NOMO-1 treated with DMSO at 0.1 percent for 48 hours (cell line): ENCODE data around the gene GRAMD2B.
"Not testable (repeated sequence)": the region's sequence is repeated elsewhere in the genome, so short reads cannot be mapped to it uniquely, and the experiment has no call there.

Experiments
- DNase-seq: peaks from one replicate; lab custom pipeline; 2025; ENCODE audit not compliant: unreplicated experiment; lab: John Stamatoyannopoulos, UW

Gene GRAMD2B, protein sequence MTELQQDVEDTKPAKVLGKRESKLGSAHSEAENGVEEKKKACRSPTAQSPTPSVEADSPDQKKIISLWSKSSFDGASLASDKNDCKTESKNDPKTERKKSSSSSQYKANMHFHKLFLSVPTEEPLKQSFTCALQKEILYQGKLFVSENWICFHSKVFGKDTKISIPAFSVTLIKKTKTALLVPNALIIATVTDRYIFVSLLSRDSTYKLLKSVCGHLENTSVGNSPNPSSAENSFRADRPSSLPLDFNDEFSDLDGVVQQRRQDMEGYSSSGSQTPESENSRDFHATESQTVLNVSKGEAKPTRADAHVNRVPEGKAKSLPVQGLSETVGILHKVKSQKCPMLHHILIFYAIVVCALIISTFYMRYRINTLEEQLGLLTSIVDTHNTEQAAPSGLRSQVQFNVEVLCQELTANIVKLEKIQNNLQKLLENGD

DNA sequence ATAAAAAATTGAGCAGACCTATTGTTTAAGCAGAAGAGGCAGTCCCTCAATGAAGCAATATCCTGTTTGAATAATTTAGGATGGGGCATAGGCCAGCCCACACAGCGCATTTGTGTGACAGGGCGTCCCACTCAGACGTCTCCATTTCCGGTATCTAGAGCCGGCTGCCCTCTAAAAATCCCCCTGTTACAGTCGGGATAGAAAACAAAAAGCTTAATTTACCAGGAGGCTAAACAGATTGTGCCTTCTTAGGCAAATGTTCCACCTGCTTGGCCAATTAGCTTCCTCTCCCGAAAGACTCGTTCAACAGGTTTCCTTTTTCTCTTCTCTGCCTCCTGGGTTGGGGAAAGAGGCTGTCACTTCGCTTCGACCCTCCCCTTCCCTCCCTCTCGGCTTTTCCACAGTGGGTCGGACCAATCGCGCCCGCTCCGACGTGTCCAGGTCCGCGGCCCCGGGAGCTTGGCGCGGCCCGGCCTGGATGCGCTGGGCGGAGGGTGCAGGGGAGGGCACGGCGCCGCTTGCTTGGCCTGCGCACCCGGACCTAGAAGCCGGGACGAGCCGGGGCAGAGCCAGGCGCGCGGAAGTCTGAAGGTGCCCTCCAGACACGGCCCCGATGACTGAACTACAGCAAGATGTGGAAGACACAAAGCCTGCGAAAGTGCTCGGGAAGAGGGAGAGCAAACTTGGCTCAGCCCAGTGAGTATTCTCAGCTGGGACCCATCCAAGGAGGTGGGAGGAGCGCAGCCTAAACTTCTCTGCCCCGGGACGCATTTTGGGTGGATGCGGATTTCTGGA is at the start of gene GRAMD2B:
Gene GRAMD2B, plus strand, starts transcription at position 416 of the 795 bp plus-strand sequence. Its CDS starts 198 bp downstream, at position 614.
- DNase-seq: peak; percentile 78

DNA sequence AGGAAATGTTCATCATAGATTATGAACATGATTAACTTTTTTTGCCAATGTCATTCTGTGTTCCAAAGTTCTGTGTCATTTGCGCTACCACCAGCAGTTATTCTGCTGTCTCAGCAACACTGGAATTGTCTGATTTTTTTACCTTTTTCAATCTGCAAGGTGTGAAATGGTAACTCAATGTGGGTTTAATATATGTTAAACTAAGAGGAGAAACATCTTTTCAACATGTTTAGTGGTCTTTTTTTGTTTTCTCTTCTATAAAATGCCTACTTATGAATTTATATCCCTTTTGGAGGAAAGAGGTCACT is 49.1 kb upstream of the GRAMD2B start:
- no peak for DNase-seq

DNA sequence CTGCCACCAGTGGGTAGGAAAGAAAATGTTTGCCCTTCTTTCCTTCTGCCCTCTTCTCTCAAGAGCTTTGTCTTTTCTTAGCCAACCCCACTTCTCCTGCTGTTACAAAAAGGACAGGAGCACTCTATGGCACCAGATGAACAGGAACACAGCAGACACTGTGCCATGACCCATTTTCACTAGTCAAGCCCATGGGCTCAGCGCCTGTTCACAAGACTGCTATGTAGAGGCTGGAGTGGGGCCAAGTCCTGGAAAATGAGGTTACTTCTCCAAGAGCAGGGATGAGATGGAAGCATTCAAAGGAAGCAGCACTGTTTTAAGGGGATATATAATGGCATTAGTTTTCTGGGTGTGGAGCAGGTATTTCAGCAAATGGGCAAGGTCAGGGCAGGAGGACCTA is 46.8 kb upstream of the GRAMD2B start:
- DNase-seq: no peak

DNA sequence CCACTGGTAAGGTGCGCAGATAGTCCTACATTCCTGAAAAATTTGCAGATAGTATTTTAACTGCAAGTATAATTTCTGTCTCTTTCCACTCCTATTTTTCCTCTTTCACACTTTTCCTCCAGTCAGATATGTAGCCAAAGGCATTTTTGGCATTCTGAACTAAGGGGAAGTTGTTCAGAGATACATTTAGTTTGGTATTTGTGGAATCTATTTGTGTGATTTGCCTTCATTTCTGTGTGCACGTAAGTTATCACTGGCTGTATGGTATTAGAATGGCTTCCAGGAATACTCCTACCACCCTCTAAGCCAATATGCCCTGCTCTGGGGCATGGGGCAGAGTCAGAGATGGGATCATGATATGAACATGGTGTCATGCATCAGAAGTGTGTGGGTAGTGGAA is 45.8 kb upstream of the GRAMD2B start:
- no peak for DNase-seq

DNA sequence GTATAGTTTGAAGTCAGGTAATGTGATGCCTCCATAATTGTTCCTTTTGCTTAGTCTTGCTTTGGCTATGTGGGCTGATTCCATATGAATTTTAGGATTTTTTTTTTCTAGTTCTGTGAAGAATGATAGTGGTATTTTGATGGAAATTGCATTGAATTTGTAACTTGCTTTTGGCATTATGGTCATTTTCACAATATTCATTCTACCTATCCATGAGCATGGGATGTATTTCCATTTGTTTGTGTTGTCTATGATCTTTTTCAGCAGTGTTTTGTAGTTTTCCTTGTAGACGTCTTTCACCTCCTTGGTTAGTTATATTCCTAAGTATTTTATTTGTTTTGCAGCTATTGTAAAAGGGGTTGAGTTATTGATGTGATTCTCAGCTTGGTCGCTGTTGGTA is 42.9 kb upstream of the GRAMD2B start:
- not testable (repeated sequence) for DNase-seq

DNA sequence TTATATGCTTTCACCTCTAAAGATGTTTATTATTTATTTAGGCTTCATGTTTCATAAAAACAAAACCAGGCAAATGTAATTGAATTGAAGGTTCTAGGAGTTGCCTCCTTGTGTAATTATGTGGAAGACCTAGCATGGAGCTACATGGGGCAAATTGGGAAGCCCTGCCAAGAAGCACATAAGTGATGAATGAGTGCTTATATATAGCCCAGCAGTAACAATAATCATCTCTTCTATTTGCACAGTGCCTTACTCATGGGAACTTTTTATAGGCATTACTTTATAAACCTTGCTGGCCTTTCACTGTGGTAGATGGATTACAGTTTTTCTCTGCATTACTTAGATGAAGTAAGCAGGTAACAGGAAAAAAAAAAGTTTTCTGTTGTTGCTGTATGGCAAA is 40.0 kb upstream of the GRAMD2B start:
- DNase-seq: no peak

DNA sequence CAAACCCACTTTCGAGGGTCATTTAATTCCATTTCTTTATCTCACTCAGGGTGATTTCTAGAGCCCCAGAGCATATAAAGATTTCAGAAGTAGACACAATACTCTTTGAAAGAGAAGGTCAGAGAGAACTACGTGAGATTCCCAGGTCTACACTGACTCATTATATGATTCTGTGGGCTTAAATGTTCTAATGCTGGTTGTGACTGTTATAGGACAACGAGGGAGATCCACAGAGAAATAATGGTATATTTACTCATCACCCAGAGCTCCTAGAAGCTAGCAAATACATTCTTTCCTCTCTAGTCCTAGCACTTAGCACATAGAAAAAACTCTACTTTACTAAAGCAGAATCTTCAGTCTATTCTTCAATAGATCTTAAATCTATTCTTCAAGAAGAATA is 39.4 kb upstream of the GRAMD2B start:
- DNase-seq: no peak

DNA sequence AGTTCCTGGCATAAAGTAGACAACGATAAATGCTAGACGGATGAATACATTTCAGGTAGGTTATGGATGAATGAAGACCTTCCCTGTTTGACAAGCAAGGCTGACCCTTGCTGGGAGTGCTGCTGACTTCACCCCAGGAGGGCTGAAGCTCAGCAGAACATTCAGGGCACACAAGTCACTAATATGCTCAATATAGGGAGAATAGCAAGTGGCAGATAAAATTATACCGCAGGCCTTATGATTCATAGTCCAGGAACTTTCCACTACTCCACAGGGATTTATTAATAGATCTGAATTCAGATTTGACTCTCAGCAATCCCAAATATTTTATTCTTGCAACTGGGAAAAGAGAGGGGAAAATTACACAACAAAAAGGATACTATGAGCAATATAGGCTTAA is 38.2 kb upstream of the GRAMD2B start:
- DNase-seq: no peak

DNA sequence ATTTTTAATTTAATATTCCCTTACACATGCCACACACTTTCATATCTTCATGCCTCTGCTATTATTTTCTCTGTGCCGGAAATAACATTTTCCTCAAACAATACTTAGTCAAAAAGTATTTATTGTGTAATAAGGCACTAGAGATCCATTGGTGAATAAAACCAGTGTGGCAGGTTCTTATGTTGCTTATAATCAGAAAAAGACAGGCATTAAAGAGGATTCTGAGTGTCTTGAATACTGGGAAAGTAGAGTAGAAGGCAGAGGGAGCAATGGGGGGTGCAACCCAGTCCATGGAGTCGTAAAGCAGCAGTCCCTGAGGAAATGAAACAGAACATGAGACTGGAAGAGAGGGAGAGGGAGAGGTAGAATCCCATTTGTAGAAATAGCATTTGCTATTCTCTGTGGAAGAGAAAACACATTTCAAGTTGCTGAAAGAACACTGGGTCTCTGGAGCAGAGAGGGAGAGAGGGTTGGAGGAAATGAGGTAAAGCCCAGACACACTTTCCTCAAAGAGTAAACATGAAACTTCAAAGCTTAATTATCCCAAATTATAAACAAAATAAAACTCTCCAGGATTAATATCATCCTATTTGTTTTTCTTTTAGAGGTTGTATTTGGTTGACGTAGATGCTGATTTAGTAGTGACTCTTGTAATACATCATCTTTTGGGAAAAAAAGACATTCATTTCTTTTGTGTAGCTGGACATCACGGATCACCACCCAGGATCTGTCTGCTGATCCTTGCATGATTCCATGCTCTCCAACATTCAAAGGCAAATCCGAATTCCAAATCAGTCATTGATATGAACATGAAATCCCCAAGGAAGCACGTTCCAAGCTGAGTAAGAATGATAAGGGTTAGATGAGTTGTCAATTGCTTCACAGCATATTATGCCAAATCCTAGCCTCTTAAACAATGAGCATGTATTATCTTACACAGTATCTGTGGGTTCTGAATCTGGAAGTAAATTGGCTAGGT is 37.4 kb upstream of the GRAMD2B start:
- DNase-seq: no peak

DNA sequence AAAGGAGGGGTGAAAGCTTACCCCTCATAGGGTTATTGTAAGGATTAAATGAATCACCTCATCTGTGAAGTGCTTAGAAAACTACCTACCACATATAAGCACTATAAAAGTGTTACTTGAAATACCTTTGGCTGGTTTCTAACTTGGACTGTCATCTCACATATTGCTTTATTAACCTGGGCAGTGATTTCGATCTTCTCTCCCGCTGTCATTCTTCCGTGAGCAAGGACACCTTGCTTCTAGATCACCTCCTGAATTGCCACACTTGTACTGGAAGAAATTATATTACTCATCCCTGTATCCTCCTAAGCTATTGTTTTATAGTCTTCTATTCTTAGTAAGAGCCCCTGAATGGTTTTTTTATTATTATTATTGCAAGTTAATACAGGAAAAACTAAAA is 34.0 kb upstream of the GRAMD2B start:
- no peak for DNase-seq

DNA sequence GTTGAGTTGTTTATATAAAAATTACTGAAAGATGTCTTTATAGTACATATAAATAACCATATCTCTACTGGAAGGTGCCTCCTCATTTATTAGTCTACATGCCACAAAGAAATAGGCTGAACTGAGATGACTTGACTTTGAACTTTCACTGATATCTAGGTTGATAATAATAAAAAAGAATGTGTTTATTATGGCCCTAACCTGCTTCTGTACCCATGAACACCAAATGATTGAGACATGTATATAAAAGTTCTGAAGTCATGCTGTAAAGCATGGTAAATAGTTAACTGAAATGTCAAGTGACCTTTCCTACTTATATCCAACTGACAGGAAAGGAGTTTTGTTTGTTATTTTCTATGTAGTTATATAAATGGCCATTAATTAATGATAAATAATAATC is 33.2 kb upstream of the GRAMD2B start:
- DNase-seq: no peak

DNA sequence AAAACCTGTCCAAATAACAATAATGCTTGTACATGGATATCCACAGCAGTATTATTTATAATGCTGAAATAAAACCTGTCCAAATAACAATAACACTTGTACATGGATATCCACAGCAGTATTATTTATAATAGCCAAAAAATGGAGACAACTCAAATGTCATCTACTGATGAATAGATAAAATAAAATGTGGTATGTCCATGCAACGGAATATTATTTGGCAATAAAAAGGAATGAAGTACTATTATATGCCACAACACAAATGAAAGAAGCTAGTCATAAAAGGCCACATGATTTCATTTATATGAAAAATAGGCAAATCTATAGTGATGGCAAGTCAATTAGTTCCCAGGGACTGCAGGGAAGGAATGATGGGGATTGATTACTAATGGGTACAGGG is 31.8 kb upstream of the GRAMD2B start:
- no peak for DNase-seq

DNA sequence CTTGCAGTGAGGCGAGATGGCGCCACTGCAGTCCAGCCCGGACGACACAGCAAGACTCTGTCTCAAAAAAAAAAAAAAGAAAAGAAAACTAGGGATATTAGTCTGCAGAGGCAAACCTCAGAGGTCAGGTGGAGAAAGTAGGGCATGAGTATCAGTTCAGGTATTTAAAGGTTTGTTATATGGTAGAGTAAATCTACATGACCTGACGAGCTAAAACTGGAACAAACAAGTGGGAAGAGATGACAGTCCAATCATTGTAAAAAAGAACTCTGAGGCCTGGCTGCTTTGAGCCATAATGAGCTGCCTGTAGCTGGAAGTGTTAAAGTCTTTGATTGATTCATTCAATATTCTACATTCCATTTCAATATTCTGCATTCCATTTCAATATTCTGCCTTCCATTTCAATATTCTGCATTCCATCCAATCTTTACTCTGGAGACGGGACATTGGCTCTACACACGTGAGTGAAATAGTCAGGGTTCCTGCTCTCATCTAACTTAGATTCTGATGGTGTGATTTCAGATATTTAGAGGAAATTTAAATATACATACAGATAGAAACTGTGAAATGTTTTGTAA is 28.9 kb upstream of the GRAMD2B start:
- DNase-seq: no peak

DNA sequence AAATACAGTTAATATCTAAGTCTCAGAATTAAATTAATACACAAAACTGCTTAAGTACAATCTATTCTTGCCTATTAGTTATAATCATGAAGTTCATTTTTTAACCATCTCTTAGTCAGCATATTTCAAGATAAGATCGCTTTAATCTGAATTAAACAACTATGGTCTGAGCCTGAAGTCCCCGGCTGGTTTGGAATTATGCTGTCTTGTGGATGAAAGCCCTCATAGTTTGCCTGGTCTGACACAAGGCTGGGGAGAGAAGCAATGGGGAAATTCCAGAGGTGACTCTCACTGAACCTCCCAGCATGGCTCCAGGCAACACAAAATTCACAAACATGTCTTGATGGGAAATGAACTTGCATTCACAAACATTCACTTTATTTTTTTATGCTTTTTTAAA is 28.0 kb upstream of the GRAMD2B start:
- no peak for DNase-seq

DNA sequence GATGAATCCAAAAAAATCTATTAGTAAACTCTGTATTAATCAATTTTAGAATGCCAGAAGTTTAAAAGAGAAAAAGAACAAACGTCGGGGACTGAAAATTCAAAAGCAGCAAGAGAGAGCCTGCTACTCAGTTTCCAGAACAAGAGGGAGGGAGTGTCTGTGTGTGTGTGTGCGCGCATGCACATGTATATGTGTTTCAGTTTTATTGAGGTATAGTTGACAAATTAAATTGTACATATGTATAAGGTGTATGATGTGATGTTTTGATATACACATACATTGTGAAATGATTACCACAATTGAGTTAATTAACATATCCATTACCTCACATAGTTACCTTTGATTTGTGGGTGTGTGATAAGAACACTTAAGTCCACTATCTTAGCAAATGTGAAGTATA is 27.6 kb upstream of the GRAMD2B start:
- no peak for DNase-seq

DNA sequence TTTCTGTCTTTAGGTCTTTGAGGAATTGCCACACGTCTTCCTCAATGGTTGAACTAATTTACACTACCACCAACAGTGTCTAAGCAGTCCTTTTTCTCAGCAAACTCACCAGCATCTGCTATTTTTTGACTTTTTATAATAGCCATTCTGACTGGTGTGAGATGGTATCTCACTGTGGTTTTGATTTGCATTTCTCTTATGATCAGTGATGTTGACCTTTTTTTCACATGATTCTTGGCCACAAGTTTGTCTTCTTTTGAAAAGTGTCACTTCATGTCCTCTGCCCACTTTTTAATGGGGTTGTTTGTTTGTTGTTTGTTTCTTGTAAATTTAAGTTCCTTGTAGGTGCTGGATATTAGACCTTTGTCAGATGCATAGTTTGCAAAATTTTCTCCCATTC is 26.5 kb upstream of the GRAMD2B start:
- not testable (repeated sequence) for DNase-seq

DNA sequence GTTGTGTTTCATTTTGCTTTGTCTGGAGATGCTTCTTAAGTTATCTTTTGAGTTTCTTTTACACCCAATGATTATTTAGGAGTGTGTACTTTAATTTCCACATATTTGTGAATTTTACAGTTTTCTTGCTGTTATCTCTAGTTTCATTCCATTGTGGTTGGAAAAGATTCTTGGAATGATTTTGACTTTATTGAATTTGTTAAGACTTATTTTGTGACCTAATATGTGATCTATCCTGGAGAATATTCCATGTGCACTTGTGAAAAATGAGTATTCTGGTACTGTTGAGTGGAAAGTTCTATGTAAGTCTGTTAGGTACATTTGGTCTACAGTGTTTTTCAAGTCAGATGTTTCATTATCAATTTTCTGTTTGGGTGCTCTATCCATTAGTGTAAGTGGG is 24.4 kb upstream of the GRAMD2B start:
- DNase-seq: no peak

DNA sequence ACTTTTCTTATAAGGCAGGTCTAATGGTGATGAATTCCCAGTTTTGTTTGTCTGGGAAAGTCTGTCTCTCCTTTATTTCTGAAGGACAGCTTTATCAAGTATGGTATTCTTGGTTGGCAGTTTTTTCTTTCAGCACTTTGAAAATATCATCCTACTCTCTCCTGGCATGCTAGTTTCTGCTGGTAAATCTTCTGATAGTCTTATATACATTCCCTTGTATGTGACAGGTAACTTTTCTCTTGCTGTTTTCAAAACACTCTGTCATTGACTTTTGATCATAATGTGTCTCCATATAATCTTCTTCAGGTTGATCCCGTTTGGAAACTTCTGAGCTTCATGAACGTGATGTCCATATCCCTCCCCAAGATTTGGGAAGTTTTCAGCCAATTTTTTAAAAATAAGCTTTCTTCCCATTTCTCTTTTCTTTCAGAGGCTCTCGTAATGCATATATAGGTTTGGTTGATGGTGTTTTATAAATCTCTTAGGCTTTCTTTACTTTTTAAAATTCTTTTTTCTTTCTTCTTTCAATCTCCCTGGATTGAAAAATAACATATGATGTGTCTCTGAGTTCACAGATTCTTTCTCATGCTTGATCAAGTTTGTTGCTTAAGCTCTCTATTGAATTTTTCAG is 22.5 kb upstream of the GRAMD2B start:
- DNase-seq: no peak

DNA sequence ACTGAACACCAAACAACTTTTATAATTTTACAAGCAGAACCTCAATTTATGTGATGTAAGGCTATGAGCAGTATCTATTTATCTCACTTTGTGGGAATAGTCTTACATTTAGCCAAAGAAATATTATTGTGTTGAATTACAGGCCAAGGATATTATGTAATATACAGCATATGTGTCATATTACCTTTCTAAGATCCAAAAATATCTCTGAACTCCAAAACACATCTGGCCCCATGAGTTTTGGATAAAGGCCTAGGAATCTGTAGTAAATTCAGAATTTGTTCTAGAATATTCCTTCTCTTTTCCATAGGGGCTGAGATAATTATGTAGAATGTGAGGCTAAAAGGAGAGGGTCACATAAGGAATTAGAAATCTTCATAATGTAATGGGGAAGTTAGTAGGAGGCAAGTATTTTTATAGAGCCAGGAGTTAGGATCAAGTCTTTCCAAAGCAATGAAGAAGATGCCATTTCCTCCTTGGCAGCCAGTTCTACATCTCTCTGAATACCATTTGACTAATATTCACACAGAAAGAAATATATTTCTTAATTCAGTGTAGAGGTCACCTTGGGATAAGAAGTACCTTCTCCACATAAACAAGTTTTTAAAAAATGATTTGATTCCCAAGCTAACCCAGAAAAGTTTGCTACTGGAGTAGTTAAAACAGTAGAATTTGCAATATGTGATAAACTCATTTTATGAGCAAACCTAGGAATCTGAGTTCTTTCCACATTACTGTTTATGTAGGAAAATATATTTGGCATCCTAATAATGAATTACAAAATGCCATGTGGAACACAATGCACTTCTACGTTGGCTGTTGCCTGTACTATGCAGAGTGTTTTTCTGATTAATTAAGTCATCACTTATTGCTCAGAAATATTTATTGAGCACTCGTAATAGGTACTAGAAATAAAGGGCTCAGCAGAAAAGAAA is 20.3 kb upstream of the GRAMD2B start:
- no peak for DNase-seq
